ENCODE results near the gene DDAH2. TPM values are rescaled to one million over a fixed set of nuclear protein-coding genes. Genes with fewer than 3 reads are reported as not detected.

The DDAH2 gene
- total RNA-seq, 1 donor from 2014 or later = 233 TPM

Small RNAs within 50 kb of the gene (microRNA-seq; reads per million reads assigned to microRNA genes)
- gene MIR4646 (ENCODE audit: borderline number of aligned reads, unreplicated experiment) = 3.0 reads per million

Other genes with a start within 250 kb of the DDAH2 start
- 0.43 and 0.95 TPM in 2 replicates for gene MICB, start 231.2 kb downstream of the DDAH2 start, total RNA-seq
- not detected in 2 replicates for gene MCCD1, start 200.3 kb downstream of the DDAH2 start, total RNA-seq
- gene DDX39B, start 187.3 kb downstream of the DDAH2 start, total RNA-seq = 766 and 810 TPM in 2 replicates
- gene ATP6V1G2, start 182.7 kb downstream of the DDAH2 start, total RNA-seq = 1.5 TPM in 2 replicates
- gene NFKBIL1, start 181.7 kb downstream of the DDAH2 start, total RNA-seq = 26.4 and 28.7 TPM in 2 replicates
- gene LTA, start 157.0 kb downstream of the DDAH2 start, total RNA-seq = not detected in 2 replicates
- gene TNF, start 153.7 kb downstream of the DDAH2 start, total RNA-seq = not detected in 2 replicates
- 0.57 TPM in 1 of 2 replicates, not detected in the other for gene LTB, start 146.9 kb downstream of the DDAH2 start, total RNA-seq
- not detected in 2 replicates for gene LST1, start 143.0 kb downstream of the DDAH2 start, total RNA-seq
- gene NCR3, start 136.3 kb downstream of the DDAH2 start, total RNA-seq = not detected in 2 replicates
- gene AIF1, start 114.1 kb downstream of the DDAH2 start, total RNA-seq = 1.7 and 3.1 TPM in 2 replicates
- 272 and 273 TPM in 2 replicates for gene PRRC2A, start 108.6 kb downstream of the DDAH2 start, total RNA-seq
- 458 and 471 TPM in 2 replicates for gene BAG6, start 76.6 kb downstream of the DDAH2 start, total RNA-seq
- 7.1 and 7.5 TPM in 2 replicates for gene APOM, start 73.4 kb downstream of the DDAH2 start, total RNA-seq
- 23.6 and 24.1 TPM in 2 replicates for gene C6orf47, start 68.5 kb downstream of the DDAH2 start, total RNA-seq
- gene GPANK1, start 64.3 kb downstream of the DDAH2 start, total RNA-seq = 15.2 and 18.0 TPM in 2 replicates
- 163 and 165 TPM in 2 replicates for gene CSNK2B, start 63.2 kb downstream of the DDAH2 start, total RNA-seq
- 24.8 and 30.6 TPM in 2 replicates for gene LY6G5B, start 59.3 kb downstream of the DDAH2 start, total RNA-seq
- gene LY6G5C, start 48.2 kb downstream of the DDAH2 start, total RNA-seq = 4.4 and 6.5 TPM in 2 replicates
- 93.0 and 96.9 TPM in 2 replicates for gene ABHD16A, start 26.0 kb downstream of the DDAH2 start, total RNA-seq
- not detected in 2 replicates for gene LY6G6F, start 22.4 kb downstream of the DDAH2 start, total RNA-seq
- not detected in 2 replicates for gene LY6G6D, start 14.0 kb downstream of the DDAH2 start, total RNA-seq
- 0.60 and 1.3 TPM in 2 replicates for gene LY6G6C, start 7.6 kb downstream of the DDAH2 start, total RNA-seq
- gene MPIG6B, start 5.9 kb downstream of the DDAH2 start, total RNA-seq = not detected in 2 replicates
- gene CLIC1, start 7.2 kb upstream of the DDAH2 start, total RNA-seq = 275 and 286 TPM in 2 replicates
- 45.0 and 51.3 TPM in 2 replicates for gene MSH5, start 10.7 kb upstream of the DDAH2 start, total RNA-seq
- gene SAPCD1, start 33.4 kb upstream of the DDAH2 start, total RNA-seq = 8.6 and 11.9 TPM in 2 replicates
- gene VWA7, start 48.0 kb upstream of the DDAH2 start, total RNA-seq = 9.5 and 11.6 TPM in 2 replicates
- gene VARS1, start 66.5 kb upstream of the DDAH2 start, total RNA-seq = 85.6 and 92.6 TPM in 2 replicates
- 80.4 and 82.9 TPM in 2 replicates for gene LSM2, start 77.7 kb upstream of the DDAH2 start, total RNA-seq
- 2.4 and 2.5 TPM in 2 replicates for gene HSPA1L, start 86.0 kb upstream of the DDAH2 start, total RNA-seq
- 52.5 and 56.6 TPM in 2 replicates for gene HSPA1A, start 86.2 kb upstream of the DDAH2 start, total RNA-seq
- gene HSPA1B, start 98.4 kb upstream of the DDAH2 start, total RNA-seq = 152 and 165 TPM in 2 replicates
- gene NEU1, start 133.5 kb upstream of the DDAH2 start, total RNA-seq = 52.4 and 57.4 TPM in 2 replicates
- gene SLC44A4, start 149.7 kb upstream of the DDAH2 start, total RNA-seq = 17.5 and 19.1 TPM in 2 replicates
- 161 and 175 TPM in 2 replicates for gene EHMT2, start 168.4 kb upstream of the DDAH2 start, total RNA-seq
- gene ZBTB12, start 172.8 kb upstream of the DDAH2 start, total RNA-seq = 47.1 and 55.5 TPM in 2 replicates
- 0.47 and 0.65 TPM in 2 replicates for gene C2, start 198.4 kb upstream of the DDAH2 start, total RNA-seq
- gene CFB, start 216.8 kb upstream of the DDAH2 start, total RNA-seq = 3.9 and 4.7 TPM in 2 replicates
- 67.2 and 71.8 TPM in 2 replicates for gene NELFE, start 229.7 kb upstream of the DDAH2 start, total RNA-seq
- 97.9 and 103 TPM in 2 replicates for gene SKIC2, start 229.9 kb upstream of the DDAH2 start, total RNA-seq
- 26.3 and 29.4 TPM in 2 replicates for gene DXO, start 242.8 kb upstream of the DDAH2 start, total RNA-seq

Data from progenitor cell of endocrine pancreas (in vitro differentiated cells).